GM18870 (cell line): ENCODE data around the gene SYCE3.

Experiments used
- ATAC-seq: cut with Tn5 transposase; IDR thresholded peaks from one replicate; pipeline ENCODE4 v1.9.1; 2021; ENCODE audit warnings: moderate library complexity; ENCODE audit not compliant: unreplicated experiment

The SYCE3 gene

DNA sequence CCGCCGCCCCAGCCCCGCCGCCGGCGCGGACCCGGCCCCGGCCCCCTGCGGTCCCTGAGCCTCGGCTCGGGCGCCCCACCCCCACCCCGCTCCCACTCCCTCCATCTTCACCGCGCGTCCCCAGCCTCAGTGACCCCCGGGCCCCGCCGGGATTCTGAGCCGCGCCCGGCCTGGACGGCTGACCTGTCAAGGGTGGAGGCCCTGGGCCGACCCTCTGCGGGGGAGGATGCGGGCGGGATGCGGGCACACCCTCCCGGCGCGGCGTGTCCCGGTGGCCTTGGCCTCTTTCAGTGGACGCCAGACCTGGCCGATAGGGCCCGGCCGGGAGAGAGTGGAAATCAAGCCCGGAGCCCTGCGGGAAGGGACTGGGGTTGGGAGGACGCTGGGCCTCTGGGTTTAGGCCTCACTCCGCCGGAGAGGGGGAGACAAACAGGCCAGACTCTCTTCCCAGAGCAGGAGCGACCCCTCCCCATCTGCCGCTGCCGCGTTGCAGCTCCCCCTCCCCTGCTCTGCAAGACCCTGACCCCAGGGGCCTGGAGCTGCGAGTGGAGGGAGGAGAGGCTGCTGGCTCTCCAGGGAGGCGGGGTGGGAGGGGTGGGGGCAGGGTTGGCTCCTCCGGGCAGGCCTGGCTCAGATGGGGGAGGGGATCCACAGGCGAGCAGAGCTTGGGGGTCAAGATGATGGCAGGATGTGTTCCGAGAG is 38.4 kb upstream of the SYCE3 start:
- no peak for ATAC-seq

DNA sequence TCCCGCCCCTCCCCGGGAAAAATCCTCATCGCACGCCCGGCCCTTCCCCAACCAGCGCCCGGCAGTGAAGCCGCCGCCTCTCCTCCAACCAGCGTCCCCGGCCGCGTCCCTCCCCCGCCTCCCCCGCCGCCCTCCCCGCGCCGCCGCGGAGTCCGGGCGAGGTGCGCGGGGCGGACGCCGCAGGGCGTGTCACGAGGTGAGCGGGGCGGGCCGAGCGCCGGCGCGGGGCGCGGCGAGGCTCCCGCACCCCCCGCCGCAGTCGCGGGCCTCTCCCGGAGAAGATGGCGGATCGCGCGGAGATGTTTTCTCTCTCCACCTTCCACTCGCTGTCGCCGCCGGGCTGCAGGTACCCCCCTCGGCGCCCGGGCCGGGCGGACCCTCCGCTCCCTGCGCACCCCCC is 37.8 kb upstream of the SYCE3 start, which contains the start of gene MAPK8IP2:
MAPK8IP2 (plus strand) TSS at position 256 of the 400 bp plus-strand sequence; CDS start at position 282, 26 bp downstream.
- no peak for ATAC-seq

DNA sequence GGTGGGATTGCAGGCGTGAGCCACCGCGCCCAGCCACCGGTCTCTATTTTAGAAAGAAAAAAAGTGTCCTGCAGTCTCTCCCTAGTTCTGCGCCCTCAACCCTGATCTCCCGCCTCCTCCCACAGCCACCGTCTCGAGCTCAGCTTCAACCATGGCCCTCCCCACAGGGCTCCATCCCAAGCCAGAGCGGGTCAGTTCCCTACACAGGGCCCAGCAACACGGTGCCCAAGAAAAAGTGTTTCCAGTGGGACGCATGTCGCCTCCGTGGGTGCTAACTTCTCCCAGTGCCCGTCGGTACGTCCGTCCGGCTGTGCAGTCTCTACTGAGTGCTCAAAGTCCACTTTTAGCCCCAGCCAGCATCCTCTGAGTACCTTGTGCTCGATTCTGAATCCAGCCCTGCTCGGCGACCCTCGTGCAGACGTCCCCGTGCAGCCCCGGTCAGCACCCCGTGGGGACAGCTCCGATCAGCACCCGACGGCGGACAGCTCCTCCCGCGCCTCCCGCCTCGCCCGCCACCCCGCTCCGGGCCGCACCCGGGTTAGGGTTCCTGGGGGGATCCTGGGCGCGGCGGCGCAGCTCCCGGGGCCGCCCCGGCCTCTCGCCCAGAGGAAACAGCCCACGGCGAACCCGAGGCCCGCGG is 37.2 kb upstream of the SYCE3 start:
- ATAC-seq, result no peak

DNA sequence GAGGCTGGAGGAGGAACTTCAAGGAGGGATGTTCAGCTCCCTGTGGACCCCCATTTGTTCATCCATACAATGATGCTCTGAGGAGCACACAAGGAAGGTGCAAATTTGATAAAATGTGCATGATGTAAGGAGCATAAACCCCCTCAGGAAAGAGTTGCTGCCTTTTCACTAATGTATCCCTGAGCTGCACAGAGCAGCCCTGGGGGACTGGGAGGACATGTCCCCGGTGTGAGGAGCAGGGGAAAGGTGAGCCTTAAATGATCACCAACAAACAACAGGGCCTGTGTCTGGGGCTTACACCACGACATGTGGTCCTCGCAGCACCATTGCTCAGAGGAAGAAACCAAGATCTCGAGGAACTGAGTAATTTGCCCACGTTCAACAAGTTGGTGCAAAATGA is 34.4 kb upstream of the SYCE3 start:
- ATAC-seq, result no peak

DNA sequence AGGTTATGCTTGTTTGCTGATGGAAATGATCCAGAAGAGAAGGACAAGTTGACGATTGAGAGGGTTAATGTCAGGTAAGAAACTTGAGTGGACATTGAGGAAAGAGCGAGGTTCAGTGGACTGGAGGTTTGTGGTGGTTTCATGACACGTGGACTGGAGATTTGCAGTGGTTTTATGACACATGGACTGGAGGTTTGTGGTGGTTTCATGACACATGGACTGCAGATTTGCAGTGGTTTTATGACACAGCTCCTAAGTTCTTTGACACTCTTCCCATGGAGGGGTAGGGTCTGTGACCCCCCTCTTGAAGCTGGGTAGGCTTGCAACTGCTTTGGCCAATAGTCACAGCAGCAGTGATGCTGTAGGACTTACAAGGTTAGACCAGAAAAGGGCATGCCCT is 32.5 kb upstream of the SYCE3 start:
- ATAC-seq, result no peak

DNA sequence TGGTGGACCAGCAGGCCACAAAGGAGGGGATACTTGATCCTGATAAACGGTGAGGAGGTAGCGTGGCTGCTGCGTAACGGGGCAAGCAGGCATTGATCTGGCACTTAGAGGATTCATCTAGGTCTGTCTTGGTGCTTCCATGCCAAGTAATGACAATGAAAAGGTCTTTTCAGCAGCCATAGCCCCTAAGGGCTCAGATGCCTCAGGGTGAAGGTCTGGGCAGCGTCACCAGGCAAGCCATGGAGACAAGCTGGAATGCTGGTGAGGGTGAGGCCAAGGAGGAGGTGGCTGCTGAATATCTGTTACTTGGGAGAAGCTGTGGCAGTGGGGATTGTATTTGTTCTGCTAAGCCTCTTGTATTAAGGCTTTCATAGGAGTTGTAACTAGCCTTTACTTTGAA is 24.7 kb upstream of the SYCE3 start:
- ATAC-seq, result no peak

DNA sequence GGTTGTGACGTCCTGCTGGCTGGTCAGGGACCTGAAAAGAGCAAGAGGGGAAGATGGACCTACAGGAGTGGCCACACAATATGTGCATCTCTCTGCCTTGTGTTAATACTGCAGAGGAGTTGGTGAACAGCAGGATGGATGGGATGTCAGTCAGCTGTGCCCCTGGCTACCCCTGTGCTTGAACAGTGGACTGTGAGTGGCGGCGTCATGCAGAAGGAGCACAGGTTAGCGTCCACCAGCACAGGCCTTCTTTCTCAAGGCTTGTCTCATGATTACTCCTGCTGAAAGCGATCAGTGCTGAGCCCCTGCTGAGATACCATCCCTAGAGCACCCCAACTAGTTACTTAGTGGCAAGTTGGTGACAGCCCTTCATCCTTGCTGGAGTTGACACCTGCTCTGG is 23.7 kb upstream of the SYCE3 start:
- ATAC-seq, result no peak

DNA sequence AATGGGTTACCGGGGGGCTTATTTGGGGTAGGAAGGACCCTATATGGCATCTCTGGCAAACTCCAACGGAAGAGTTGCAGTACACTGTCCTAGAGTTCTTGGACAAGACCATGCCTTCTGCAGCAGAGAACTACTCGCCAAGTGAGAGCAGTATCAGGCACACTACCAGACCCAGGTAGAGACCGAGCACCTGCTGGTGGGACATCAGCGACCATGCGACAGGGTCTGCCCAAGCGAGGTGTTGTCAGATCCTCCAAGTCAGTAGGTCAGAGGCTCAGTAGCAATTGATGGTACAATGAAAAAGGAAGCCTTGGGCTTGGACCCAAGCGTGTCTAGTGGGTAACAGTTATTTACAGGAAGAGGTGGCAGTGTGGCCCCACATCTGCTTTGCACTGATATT is 23.1 kb upstream of the SYCE3 start:
- ATAC-seq, result no peak

DNA sequence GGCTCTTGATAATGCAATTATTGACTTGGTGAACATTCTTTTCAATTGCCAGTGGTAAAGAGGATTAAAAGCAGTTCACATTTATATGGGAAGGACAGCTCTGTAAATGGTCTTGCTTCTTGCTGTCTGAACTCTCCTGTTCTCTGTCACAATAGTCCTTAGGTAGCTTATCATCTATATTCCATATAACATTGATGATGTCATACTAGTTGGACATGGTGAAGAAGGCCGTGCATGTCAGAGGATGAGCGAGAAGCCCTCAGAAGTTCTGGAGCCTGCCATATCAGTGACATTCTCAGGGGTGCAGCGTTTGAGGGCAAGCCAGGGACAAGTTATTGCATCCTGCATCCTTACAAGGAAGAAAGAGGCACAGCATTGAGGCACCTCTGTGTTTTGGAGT is 22.5 kb upstream of the SYCE3 start:
- no peak for ATAC-seq

DNA sequence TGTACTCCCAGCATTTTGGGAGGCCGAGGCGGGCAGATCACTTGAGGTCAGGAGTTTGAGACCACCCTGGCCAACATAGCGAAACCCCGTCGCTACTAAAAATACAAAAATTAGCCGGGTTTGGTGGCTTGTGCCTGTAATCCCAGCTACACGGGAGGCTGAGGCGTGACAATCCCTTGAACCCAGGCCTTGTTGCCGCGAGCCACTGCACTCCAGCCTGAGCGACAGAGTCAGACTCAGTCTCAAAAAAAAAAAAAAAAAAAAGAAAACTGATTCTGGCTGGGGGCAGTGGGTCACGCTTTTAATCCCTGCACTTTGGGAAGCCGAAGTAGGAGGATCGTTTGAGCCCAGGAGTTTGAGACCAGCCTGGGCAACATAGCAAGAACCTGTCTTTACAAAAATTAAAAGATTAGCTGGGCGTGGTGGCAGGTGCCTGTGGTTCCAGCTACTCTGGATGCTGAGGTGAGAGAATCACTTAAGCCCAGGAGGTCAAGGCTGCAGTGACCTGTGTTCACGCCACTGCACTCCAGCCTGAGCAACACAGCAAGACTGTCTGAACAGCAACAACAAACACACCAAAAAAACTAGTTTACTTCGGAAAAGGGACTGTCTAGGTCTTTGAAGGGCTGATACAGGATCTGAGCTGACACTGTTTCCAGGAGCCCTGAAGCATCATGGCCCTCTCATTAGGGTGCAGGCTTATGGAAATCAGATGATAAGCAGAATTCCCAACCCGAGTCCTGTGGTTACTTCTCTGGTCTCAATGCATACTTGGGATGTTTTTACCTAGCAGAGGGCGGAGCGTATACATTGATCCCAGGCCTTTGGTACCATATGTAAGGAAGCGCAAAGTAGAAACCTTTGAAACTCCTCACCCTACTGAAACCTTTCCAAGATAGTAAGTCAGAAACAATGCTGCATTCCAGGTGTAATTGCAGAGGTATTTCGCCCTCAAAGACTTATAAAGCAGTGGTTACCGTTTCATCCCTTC is 21.7 kb upstream of the SYCE3 start:
- no peak for ATAC-seq

DNA sequence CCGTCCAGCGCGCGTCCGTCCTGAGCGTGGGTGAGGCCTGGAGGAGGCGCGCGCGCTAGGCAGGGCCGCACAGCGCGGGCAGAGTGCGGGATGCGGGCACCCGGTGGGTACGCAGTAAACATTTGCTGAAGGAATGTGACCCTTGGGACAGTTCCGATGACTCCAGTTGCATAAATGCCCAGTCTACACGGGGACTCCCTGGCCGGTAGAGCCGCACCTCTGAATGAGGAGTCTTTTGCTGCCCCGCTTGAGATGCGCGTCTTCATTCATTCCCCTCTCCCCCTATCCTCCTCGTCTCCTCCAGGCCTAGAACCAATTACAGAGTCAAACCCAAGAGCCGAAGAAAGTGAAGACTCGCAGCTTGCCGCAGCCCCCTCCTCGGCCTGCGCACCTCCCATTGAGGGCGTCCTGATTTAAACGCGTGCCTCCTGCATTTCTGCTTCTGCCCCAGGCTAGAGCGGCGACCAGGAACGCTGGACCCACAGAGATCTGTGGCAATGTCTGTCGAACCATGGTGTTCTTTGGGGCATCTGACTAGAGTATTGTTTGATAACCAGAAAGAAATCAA is 20.7 kb upstream of the SYCE3 start:
- peak; percentile 30 for ATAC-seq

DNA sequence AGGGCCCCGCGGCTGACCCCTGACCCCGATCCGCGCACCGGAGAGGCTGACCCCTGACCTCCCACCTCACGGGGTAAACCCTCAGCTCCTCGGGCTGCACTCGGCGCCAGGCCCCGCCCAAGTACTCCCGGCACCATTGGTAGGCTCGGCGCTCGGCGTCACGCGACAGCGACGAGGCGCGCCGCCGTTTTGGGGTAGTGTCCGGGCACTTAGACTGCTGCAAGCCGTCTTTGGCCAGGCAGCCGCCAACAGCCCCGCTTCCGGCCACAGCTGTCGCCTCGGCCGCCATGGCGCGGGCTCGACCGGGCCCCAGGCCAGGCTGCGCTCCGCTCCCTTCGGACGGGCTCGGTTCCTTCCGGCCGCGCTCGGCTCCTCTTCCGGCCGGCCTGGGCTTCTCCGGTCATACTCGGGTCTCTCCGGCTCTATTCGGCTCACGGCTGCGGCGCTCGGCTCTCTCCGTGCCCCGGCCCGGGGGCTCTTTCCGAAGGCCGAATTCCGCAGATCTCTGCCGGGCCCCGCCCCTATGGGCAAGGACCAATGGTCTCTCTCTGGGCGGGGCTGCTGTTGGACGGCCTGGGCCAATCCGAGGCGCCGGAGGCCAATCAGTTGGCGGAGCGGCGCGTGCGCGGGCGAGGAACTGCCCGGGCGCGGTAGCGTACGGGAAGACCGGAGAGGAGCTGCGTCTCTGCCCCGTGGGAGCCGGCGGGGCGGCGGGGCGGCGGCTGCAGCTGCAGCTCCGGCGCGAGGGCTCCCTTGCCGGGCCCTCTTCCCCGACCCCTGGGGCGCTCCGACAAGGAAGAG is 20.0 kb upstream of the SYCE3 start, which contains the start of gene CHKB:
CHKB (minus strand) TSS at position 357 of the 801 bp plus-strand sequence; CDS start at position 289, 68 bp downstream.
- peak; percentile 88 for ATAC-seq

DNA sequence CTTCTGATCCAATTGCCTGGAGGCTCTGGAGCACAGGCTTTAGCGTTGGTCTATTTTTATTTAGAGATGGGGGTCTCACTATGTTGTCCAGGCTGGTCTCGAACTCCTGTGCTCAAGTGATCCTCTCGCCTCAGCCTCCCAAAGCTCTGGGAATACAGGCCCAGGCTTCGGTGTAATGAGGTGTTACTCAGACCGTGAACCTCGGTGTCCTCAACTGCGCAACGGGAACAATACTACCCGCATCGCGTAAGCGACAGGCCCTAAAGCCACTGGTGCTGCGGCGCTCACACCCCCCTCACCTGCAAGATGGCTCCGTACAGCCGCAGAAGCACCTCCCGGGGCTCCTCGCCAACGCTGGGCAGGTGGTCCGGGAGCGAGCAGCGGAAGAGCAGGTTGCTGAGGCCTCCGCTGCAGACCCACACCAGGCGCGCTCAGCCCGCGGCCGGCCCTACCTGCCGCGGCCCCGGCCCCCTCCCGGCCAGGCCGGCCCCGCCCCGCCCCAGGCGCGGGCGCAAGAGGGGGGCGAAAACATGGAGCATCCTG is 19.3 kb upstream of the SYCE3 start:
- ATAC-seq, result peak; percentile 5

DNA sequence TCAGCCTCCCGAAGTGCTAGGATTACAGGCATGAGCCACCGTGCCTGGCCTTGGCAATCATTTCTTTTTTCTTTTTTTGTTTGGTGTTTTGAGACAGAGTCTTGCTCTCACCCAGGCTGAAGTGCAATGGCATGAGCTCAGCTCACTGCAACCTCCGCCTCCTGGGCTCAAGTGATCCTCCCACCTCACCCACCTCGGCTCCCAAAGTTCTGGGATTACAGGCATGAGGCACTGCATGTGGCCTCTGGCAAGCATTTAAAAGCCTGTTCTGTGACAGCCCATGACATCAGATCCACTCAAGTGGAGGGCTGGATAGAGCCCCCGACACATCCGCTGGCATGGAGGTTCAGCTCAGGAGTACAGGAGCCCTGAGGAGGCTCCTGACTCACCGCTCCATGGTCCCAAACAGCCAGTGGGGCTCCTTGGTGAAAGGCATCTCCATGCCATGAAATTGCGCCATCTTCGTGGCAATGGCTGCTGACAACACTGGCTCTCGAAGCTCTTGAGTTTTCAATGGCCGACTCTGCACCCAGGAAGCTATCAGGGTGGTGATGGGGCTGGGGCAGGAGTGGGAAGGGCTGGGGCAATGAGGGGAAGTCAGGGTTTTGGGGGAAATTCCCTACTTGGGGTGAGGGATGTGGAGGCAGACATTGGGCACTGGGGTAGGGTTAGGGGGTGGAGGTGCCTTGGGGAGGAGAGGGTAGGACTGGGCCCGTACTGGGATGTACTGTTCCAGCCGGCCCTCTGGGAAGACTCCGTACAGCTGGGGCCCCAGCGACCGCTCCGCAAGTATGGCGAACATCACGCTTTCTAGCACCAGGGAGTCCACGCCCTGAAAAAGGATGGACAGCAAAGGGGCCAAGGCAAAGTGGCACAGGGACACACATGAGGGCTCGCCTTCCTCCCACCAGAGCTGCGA is 18.6 kb upstream of the SYCE3 start:
- no peak for ATAC-seq

DNA sequence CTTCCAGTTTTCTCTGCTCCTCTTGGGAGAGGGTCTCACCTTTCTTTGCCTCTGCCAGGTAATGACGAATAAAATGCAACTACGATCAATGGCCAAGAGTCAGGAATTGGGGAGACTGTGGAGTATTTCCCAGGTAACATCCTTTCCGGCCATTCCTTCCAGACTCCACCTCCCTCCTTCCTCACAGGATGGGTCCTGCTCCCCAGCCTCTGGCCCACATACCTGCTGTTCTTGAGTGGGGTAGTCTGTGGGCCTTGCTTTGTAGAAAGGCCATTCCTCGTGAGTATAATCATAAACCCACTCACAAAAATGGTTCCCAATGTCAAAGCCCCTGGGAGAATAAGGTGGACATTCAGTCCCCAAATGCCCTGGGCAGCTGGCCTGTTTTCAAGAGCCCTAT is 17.0 kb upstream of the SYCE3 start:
- no peak for ATAC-seq

DNA sequence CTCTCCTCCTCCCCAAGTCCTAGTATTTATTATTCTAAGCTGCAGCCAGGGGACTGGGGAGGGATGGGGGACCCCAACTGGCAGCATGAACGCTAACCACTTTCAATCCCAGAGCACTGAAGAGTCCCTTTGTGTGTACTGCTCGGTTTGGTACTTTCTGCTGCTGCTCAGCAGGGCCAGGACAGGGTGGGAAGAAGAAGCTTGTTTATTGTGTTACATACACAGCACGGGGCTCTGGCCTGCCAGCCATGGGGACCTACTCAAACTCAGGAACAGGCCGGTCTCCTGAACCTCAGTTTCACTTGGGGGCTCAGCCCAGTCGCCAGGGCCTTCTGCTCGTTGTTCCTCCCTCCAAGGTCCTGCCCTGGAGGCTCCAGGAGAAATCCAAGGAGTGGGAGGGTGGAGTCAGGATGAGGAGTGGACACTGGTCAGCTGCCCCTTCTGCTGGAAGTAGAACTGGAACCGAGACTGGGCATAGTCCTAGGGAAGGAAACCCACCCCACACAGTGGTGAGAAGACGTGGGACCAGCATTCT is 16.1 kb upstream of the SYCE3 start:
- ATAC-seq, result no peak

DNA sequence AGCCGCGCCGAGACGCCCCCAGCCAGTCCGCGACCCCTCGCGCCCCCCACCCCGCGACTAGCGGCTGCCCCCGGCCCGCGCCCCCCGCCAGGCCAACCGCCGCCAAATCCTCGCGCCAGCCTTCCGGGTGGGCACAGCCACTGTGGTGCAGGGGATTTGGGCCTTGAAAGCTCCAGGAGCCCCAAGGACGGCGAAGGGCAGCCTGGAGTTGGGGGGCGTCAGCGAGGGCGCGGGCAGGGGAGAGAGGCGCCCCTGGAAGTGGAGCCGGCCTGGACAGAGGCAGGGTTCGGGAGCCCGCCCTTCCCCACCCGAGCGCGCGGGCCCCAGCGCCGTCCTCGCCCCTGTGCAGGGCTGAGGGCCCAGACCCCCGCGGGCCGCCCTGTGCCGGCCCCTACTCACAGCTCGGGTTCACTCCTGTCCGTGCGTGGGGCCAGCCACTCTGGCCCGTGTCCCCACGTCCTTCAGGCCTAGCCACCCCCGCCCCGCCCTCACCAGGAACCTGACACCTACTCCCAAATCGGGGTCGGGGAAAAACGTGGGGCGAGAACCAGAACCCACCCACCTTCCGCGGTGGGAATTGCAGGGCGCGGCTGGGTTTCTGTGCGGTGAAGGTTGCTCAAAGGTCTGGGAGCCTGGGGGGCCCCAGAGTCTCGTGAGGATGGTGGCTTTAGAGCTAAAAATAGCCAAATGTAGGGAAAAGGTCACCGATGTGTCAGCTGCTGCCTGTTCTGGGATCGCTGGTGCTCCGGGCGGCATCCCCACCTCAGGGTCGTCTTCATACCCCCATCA is 15.5 kb upstream of the SYCE3 start, which contains the start of gene CPT1B:
CPT1B (minus strand) TSS at position 441 of the 789 bp plus-strand sequence. CDS start 512 bp downstream, outside the sequence.
- ATAC-seq, result no peak

DNA sequence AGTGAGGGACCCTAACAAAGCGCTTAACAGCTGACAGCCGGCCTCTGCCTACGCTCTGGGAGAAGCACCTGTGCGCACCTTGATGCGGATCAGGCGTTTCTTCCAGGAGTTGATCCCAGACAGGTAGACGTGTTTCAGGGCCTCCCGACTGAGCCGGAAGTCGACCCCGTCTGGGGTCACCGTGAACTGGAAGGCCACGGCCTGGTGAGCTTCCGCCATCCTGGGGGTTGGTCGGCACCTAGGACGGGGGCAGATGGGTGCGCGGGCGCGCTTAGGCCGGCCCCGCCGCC is 14.9 kb upstream of the SYCE3 start:
- no peak for ATAC-seq
